Pons (tissue), 1 donor: ENCODE results near the gene UBXN1.
"Not testable (repeated sequence)": the region's sequence is repeated elsewhere in the genome, so short reads cannot be mapped to it uniquely, and the experiment has no call there.

Experiments used
- DNase-seq: peaks from one replicate; pipeline ENCODE4 v3.0.0-alpha.2; 2016; ENCODE audit warnings: low spot score

UBXN1 gene

GRCh38 chr11:62671608-62672389 lies 7.1 kb downstream of the UBXN1 start, which contains the start of the genes LBHD1 and UQCC3:
TSS of gene LBHD1 (minus strand) at chr11:62672267. CDS start at chr11:62670031, 2,236 bp downstream.
TSS of gene UQCC3 (plus strand) at chr11:62671673. CDS start at chr11:62671746, 73 bp downstream.
- DNase-seq: peak; percentile 87

GRCh38 chr11:62671236-62671607 lies 7.7 kb downstream of the UBXN1 start:
- no peak for DNase-seq

- no peak for DNase-seq
Observed at GRCh38 chr11:62669420-62670161, 9.3 kb downstream of the UBXN1 start.

- DNase-seq: no peak
Observed at GRCh38 chr11:62667460-62667859, 11.4 kb downstream of the UBXN1 start.

GRCh38 chr11:62666259-62666926 lies 12.5 kb downstream of the UBXN1 start:
- DNase-seq: no peak

GRCh38 chr11:62665599-62666258 lies 13.1 kb downstream of the UBXN1 start:
- peak; percentile 25 for DNase-seq

- DNase-seq: peak; percentile 92
Observed at GRCh38 chr11:62665075-62665598, 13.7 kb downstream of the UBXN1 start, which contains the start of the genes C11orf98 and CSKMT. TSS of gene C11orf98 (minus strand) at chr11:62665210. CDS start at chr11:62665169, 41 bp downstream. TSS of gene CSKMT (plus strand) at chr11:62665312. CDS start at chr11:62665880, 568 bp downstream.

GRCh38 chr11:62664405-62665074 lies 14.3 kb downstream of the UBXN1 start:
- DNase-seq: no peak

- no peak for DNase-seq
Observed at GRCh38 chr11:62656796-62657429, 22.0 kb downstream of the UBXN1 start.

- DNase-seq: no peak
Observed at GRCh38 chr11:62654297-62654696, 24.6 kb downstream of the UBXN1 start.

GRCh38 chr11:62652161-62653006 lies 26.5 kb downstream of the UBXN1 start:
- DNase-seq: no peak

GRCh38 chr11:62650283-62650682 lies 28.6 kb downstream of the UBXN1 start:
- not testable (repeated sequence) for DNase-seq

GRCh38 chr11:62649486-62649885 lies 29.4 kb downstream of the UBXN1 start:
- no peak for DNase-seq

- DNase-seq: no peak
Observed at GRCh38 chr11:62648967-62649364, 29.9 kb downstream of the UBXN1 start.

- DNase-seq: no peak
Observed at GRCh38 chr11:62648185-62648966, 30.5 kb downstream of the UBXN1 start.

GRCh38 chr11:62647609-62648005 lies 31.3 kb downstream of the UBXN1 start:
- no peak for DNase-seq

- DNase-seq: no peak
Observed at GRCh38 chr11:62646825-62647608, 31.9 kb downstream of the UBXN1 start.
